ENCODE results near the gene LIPE.

Gene LIPE

GRCh38 chr19:42374826-42375376, 52.3 kb downstream of the LIPE start:
- TF ChIP-seq CTCF (IDR thresholded peaks at IDR 0.05; ENCODE audit: low read depth, low read length, poor library complexity, severe bottlenecking): no peak
- no peak for TF ChIP-seq EZH2phosphoT487 (IDR thresholded peaks at IDR 0.05; ENCODE audit: borderline replicate concordance, low read length)
- Histone ChIP-seq H3K27me3 (ENCODE audit: control insufficient read depth, low read length) (0 out of 2 replicates have a peak, but pooled peaks cover 2% of the 10 kb centered on the region), H3K9me2 (replicated peaks; ENCODE audit: control insufficient read depth, low read length) (no peaks in the 10 kb centered on the region), H4K20me1 (ENCODE audit: control insufficient read depth, insufficient read depth, low read depth, low read length) (no peaks in the 10 kb centered on the region; the same call in 1 of the 2 replicates), H3K79me2 (ENCODE audit: control insufficient read depth, low read length) (no peaks in the 10 kb centered on the region), H3K4me3 (ENCODE audit: low read length) (no peak overlapping the region), H3K9me3 (ENCODE audit: control insufficient read depth, insufficient read depth, low read length) (no peaks in the 10 kb centered on the region), H3K4me2 (ENCODE audit: low read length) (no peak overlapping the region), H3K27ac (ENCODE audit: low read depth, low read length) (no peak overlapping the region), H3F3A (ENCODE audit: control insufficient read depth, insufficient read depth) (no peaks in the 10 kb centered on the region), H3K36me3 (ENCODE audit: control insufficient read depth, low read length) (no peaks in the 10 kb centered on the region), H3K4me1 (ENCODE audit: control insufficient read depth, low read length) (no peaks in the 10 kb centered on the region)

DNA sequence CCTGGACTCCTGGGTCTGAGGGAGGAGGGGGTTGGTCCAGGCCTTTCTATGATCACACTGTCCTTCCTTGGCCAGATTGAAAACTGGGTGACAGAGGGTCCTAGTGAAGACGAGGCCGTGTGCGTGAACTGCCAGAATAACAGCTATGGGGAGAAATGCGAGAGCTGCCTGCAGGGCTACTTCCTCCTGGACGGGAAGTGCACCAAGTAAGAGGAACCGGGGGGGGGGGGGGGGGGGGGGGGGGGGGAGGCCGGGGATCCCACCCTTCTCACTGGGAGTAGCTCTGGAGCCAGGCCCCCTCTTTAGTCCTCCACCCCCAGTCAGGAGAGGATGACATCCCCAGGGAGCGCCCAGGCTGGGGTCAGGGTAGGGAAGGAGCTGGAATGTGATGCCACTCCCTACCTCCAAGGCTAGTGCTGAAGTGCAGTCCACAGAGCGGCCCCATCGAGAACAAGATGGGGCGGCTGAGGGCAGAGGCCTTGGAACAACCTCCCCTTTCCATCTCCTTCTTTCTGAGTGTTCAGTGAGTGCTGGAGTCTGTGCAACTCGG, 56.5 kb downstream of the LIPE start:
- no peaks in the 10 kb centered on the region for H3K9me2 ChIP-seq (replicated peaks; ENCODE audit: control insufficient read depth, low read length)
- no peaks in the 10 kb centered on the region; the same call in 1 of the 2 replicates for H4K20me1 ChIP-seq (ENCODE audit: control insufficient read depth, insufficient read depth, low read depth, low read length)
- H3F3A ChIP-seq (ENCODE audit: control insufficient read depth, insufficient read depth): no peaks in the 10 kb centered on the region
- no peaks in the 10 kb centered on the region for H3K79me2 ChIP-seq (ENCODE audit: control insufficient read depth, low read length)
- no peaks in the 10 kb centered on the region for H3K9me3 ChIP-seq (ENCODE audit: control insufficient read depth, insufficient read depth, low read length)
- no peak overlapping the region for H3K4me3 ChIP-seq (ENCODE audit: low read length)
- H3K27me3 ChIP-seq (ENCODE audit: control insufficient read depth, low read length): no peaks in the 10 kb centered on the region
- no peaks in the 10 kb centered on the region for H3K4me1 ChIP-seq (ENCODE audit: control insufficient read depth, low read length)
- H3K36me3 ChIP-seq (ENCODE audit: control insufficient read depth, low read length): no peaks in the 10 kb centered on the region
- no peak overlapping the region for H3K4me2 ChIP-seq (ENCODE audit: low read length)
- no peak overlapping the region for H3K27ac ChIP-seq (ENCODE audit: low read depth, low read length)
- no peak for TF ChIP-seq EZH2phosphoT487 (IDR thresholded peaks at IDR 0.05; ENCODE audit: borderline replicate concordance, low read length)
- TF ChIP-seq CTCF (IDR thresholded peaks at IDR 0.05; ENCODE audit: low read depth, low read length, poor library complexity, severe bottlenecking): no peak

DNA sequence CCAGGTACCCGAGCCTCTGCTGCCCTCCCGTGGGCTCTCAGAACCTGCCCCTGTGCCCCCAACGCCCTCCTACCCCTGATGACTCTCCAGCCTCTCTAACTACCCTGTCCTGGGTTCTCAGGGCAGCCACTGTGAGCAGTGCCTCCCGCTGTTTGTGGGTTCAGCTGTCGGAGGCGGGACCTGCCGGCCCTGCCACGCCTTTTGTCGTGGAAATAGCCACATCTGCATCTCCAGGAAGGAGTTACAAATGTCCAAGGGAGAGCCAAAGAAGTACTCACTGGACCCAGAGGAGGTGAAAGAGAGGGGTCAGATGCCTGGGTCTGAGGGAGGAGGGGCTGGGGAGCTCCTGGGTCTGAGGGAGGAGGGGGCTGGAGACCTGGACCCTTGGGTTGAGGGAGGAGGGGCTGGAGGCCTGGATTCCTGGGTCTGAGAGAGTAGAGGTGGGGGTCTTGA, 57.1 kb downstream of the LIPE start:
- H3K4me2 ChIP-seq (ENCODE audit: low read length): no peak overlapping the region
- H3K27me3 ChIP-seq (ENCODE audit: control insufficient read depth, low read length): no peaks in the 10 kb centered on the region
- H3F3A ChIP-seq (ENCODE audit: control insufficient read depth, insufficient read depth): no peaks in the 10 kb centered on the region
- H3K36me3 ChIP-seq (ENCODE audit: control insufficient read depth, low read length): no peaks in the 10 kb centered on the region
- H3K27ac ChIP-seq (ENCODE audit: low read depth, low read length): no peak overlapping the region
- no peaks in the 10 kb centered on the region for H3K9me2 ChIP-seq (replicated peaks; ENCODE audit: control insufficient read depth, low read length)
- H3K9me3 ChIP-seq (ENCODE audit: control insufficient read depth, insufficient read depth, low read length): no peaks in the 10 kb centered on the region
- H4K20me1 ChIP-seq (ENCODE audit: control insufficient read depth, insufficient read depth, low read depth, low read length): no peaks in the 10 kb centered on the region; the same call in 1 of the 2 replicates
- no peaks in the 10 kb centered on the region for H3K79me2 ChIP-seq (ENCODE audit: control insufficient read depth, low read length)
- H3K4me1 ChIP-seq (ENCODE audit: control insufficient read depth, low read length): peaks cover 3% of the 10 kb centered on the region
- TF ChIP-seq EZH2phosphoT487 (IDR thresholded peaks at IDR 0.05; ENCODE audit: borderline replicate concordance, low read length) (no peak), CTCF (IDR thresholded peaks at IDR 0.05; ENCODE audit: low read depth, low read length, poor library complexity, severe bottlenecking) (no peak)
- H3K4me3 ChIP-seq (ENCODE audit: low read length): no peak overlapping the region
